Osteoblast (primary cell): Measurements from ENCODE around the gene ADGRB3. TPM values are rescaled to one million over a fixed set of nuclear protein-coding genes. Genes with fewer than 3 reads are reported as not detected.

Experiments
- DNase-seq: peaks from one replicate; pipeline ENCODE4 v3.0.0; 2011; ENCODE audit warnings: low spot score, mixed read lengths; ENCODE audit not compliant: insufficient read length; ENCODE audit errors: missing footprints
- H2AFZ ChIP-seq: 2 replicates; pipeline ENCODE4 v1.6.0; 2011; ENCODE audit warnings: mild to moderate bottlenecking, low read length
- H3K27ac ChIP-seq: 2 replicates; pipeline ENCODE4 v1.5.1; 2011; ENCODE audit warnings: mild to moderate bottlenecking, low read depth, low read length, moderate library complexity
- H3K27me3 ChIP-seq: 2 replicates; pipeline ENCODE4 v1.6.0; 2012; ENCODE audit warnings: mild to moderate bottlenecking, control low read depth, inconsistent platforms, low read length, moderate library complexity; ENCODE audit not compliant: insufficient read depth
- H3K36me3 ChIP-seq: 2 replicates; pipeline ENCODE4 v1.5.1; 2011; ENCODE audit warnings: mild to moderate bottlenecking, low read length, control low read depth, moderate library complexity; ENCODE audit not compliant: insufficient read depth
- H3K4me1 ChIP-seq: 2 replicates; pipeline ENCODE4 v1.5.1; 2011; ENCODE audit warnings: mild to moderate bottlenecking, low read length, control low read depth, moderate library complexity; ENCODE audit not compliant: insufficient read depth
- H3K4me2 ChIP-seq: 2 replicates; pipeline ENCODE4 v1.6.0; 2011; ENCODE audit warnings: mild to moderate bottlenecking, low read length; ENCODE audit not compliant: insufficient read depth
- H3K4me3 ChIP-seq: fragments of 200-600 bp; sonication (generic); 3 replicates; pipeline ENCODE4 v1.5.1; 2012; ENCODE audit warnings: mild to moderate bottlenecking, low read length, inconsistent platforms; ENCODE audit not compliant: insufficient read depth
- H3K79me2 ChIP-seq: 2 replicates; pipeline ENCODE4 v1.6.0; 2012; ENCODE audit warnings: mild to moderate bottlenecking, low read length, control low read depth, inconsistent platforms; ENCODE audit not compliant: insufficient read depth
- H3K9me3 ChIP-seq: 2 replicates; pipeline ENCODE4 v1.5.1; 2011; ENCODE audit warnings: low read depth, low read length, control low read depth
- H4K20me1 ChIP-seq: 2 replicates; pipeline ENCODE4 v1.6.0; 2012; ENCODE audit warnings: mild to moderate bottlenecking, low read length, control low read depth; ENCODE audit not compliant: insufficient read depth
- CTCF ChIP-seq: IDR thresholded peaks from 2 replicates; pipeline ENCODE4 v1.5.1; 2011; ENCODE audit warnings: mild to moderate bottlenecking, low read depth, low read length, moderate library complexity; ENCODE audit errors: extremely low read depth
- total RNA-seq: library from RNA; depleted of rRNA; stranded (reverse); fragments of >200 nt; gene quantifications from 2 replicates; pipeline ENCODE4 v1.2.3, GENCODE V29; 2012

Gene ADGRB3
- total RNA-seq, 1 donor, result not detected

GRCh38 chr6:68718385-68719073 lies 83.4 kb downstream of the ADGRB3 start:
- no peak for DNase-seq
- no peaks in the 10 kb centered on the region for H3K36me3 ChIP-seq

GRCh38 chr6:68719761-68720160 lies 84.7 kb downstream of the ADGRB3 start:
- DNase-seq, result no peak
- no peak for TF ChIP-seq CTCF
- no peaks in the 10 kb centered on the region for H3K9me3 ChIP-seq
- H3K4me1 ChIP-seq, result no peaks in the 10 kb centered on the region
- H3K79me2 ChIP-seq, result no peaks in the 10 kb centered on the region
- no peaks in the 10 kb centered on the region for H3K36me3 ChIP-seq
- no peak overlapping the region for H3K27ac ChIP-seq
- H3K27me3 ChIP-seq, result no peaks in the 10 kb centered on the region
- H2AFZ ChIP-seq, result no peak overlapping the region
- no peak overlapping the region for H3K4me2 ChIP-seq
- H3K4me3 ChIP-seq, result no peak overlapping the region
- no peaks in the 10 kb centered on the region for H4K20me1 ChIP-seq

More at GRCh38 chr6:68718385-68719073, 83.4 kb downstream of the ADGRB3 start:
- TF ChIP-seq CTCF, result no peak
- Histone ChIP-seq H3K9me3 (no peaks in the 10 kb centered on the region), H4K20me1 (no peaks in the 10 kb centered on the region), H3K27me3 (no peaks in the 10 kb centered on the region), H3K4me1 (no peaks in the 10 kb centered on the region), H3K4me3 (no peak overlapping the region), H3K4me2 (no peak overlapping the region), H3K27ac (no peak overlapping the region), H3K79me2 (no peaks in the 10 kb centered on the region), H2AFZ (no peak overlapping the region)

DNA sequence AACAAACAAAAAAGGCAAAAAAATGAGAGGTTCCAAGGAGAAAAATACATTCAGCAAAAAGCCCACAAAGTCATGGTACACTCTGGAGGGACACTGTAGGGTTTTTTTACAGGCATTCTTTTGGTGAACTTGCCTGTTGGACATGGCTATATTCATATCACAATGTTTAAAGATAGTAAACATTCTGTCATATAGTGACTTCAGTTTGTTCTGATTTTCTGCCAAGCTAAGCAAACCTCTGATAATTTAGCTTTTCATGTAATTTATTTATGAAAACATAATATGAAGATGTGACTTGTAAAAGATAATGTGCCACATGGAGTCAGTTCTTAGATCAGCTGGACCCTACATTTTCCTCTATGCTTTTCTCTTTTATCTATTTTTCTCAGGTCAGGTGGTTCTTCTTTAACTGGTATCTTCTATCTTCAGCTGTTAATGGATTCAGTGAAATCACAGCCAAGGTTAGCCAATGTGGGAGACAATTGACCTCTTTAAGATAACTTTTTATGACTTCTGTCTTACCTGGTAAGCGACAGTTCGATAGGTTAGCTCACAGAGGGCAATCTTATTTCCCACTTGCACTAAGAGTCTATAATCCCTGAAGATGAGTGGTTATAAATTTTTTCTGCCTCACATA lies 87.9 kb downstream of the ADGRB3 start:
- TF ChIP-seq CTCF, result no peak
- DNase-seq, result no peak
- Histone ChIP-seq H4K20me1 (no peaks in the 10 kb centered on the region), H3K9me3 (no peaks in the 10 kb centered on the region), H3K27ac (no peak overlapping the region), H3K79me2 (no peaks in the 10 kb centered on the region), H3K36me3 (no peaks in the 10 kb centered on the region), H3K27me3 (no peaks in the 10 kb centered on the region), H3K4me1 (no peaks in the 10 kb centered on the region), H2AFZ (no peak overlapping the region), H3K4me2 (no peak overlapping the region), H3K4me3 (no peak overlapping the region)

DNA sequence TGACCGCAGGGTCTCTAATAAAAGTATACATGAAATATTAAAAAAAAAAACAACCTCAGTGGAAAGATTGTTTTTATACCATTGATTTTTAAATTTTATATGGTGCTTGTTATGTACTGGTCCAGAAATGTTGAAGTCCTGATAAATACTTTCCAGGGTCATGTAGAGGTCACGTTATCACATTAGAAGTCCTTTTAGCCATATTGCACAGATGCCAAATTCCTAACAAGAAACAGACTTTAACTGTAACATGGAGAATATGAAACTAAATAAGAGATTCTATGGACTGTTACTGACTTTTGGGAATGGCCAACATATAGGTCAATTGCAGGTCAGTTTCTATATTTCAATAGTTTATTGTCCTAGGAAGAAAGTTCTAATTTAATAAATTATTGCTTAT lies 89.0 kb downstream of the ADGRB3 start:
- H3K9me3 ChIP-seq, result no peaks in the 10 kb centered on the region
- no peaks in the 10 kb centered on the region for H3K36me3 ChIP-seq
- H3K27me3 ChIP-seq, result no peaks in the 10 kb centered on the region
- H3K27ac ChIP-seq, result no peak overlapping the region
- TF ChIP-seq CTCF, result no peak
- no peaks in the 10 kb centered on the region for H4K20me1 ChIP-seq
- no peaks in the 10 kb centered on the region for H3K4me1 ChIP-seq
- H3K79me2 ChIP-seq, result no peaks in the 10 kb centered on the region
- no peak for DNase-seq
- H3K4me2 ChIP-seq, result no peak overlapping the region
- no peak overlapping the region for H2AFZ ChIP-seq
- no peak overlapping the region for H3K4me3 ChIP-seq
